ENCODE data around the gene LHX1.

LHX1 gene

DNA sequence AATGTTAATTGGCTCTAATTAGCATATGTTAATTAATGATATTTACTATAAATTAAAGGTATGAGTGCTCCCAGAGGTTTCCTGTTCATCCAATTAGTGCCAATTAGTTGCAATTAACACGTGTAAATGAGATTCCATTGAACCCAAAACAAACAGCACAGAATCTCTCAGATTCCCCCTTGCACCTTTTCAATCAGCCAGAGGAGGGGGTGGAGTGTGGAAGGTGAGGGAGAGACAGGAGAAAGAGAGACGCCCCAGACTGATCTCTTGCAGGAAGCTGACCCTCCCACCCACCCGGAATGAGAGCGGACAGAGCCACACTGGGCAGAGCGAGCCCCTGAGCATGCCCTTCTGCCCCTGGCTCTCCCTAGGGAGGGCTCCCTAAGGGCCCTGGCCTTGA lies 24.1 kb upstream of the LHX1 start:
- Histone ChIP-seq H3K79me2 (ENCODE audit: insufficient read depth, low read length) (no peaks in the 10 kb centered on the region), H3K9ac (ENCODE audit: low read depth, low read length) (no peak overlapping the region), H3K4me2 (ENCODE audit: insufficient read depth, low read length) (no peak overlapping the region), H3K36me3 (ENCODE audit: insufficient read depth, low read length) (no peaks in the 10 kb centered on the region), H3K27me3 (ENCODE audit: insufficient read depth, low read length, poor library complexity) (peaks cover 13% of the 10 kb centered on the region), H3K4me1 (ENCODE audit: insufficient read depth, low read length) (no peaks in the 10 kb centered on the region), H3K27ac (ENCODE audit: low read length) (no peak overlapping the region), H3K9me3 (ENCODE audit: insufficient read depth, low read length, severe bottlenecking) (no peaks in the 10 kb centered on the region), H2AFZ (ENCODE audit: low read depth, low read length) (no peak overlapping the region), H3K4me3 (ENCODE audit: low read depth in 1 of 2, low read length in 2 of 2) (no peak overlapping the region), H4K20me1 (ENCODE audit: insufficient read depth, low read length) (no peaks in the 10 kb centered on the region)
- no peak for ATAC-seq (ENCODE audit: insufficient read depth, low read depth)
- DNase-seq: no peak
- TF ChIP-seq EZH2 (IDR thresholded peaks at IDR 0.05; ENCODE audit: borderline replicate concordance, low read depth, low read length, severe bottlenecking): no peak
- TF ChIP-seq, protein P1, sequence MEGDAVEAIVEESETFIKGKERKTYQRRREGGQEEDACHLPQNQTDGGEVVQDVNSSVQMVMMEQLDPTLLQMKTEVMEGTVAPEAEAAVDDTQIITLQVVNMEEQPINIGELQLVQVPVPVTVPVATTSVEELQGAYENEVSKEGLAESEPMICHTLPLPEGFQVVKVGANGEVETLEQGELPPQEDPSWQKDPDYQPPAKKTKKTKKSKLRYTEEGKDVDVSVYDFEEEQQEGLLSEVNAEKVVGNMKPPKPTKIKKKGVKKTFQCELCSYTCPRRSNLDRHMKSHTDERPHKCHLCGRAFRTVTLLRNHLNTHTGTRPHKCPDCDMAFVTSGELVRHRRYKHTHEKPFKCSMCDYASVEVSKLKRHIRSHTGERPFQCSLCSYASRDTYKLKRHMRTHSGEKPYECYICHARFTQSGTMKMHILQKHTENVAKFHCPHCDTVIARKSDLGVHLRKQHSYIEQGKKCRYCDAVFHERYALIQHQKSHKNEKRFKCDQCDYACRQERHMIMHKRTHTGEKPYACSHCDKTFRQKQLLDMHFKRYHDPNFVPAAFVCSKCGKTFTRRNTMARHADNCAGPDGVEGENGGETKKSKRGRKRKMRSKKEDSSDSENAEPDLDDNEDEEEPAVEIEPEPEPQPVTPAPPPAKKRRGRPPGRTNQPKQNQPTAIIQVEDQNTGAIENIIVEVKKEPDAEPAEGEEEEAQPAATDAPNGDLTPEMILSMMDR (IDR thresholded peaks at IDR 0.05; ENCODE audit: borderline replicate concordance, extremely low read depth, low read length, poor library complexity, severe bottlenecking): no peak

DNA sequence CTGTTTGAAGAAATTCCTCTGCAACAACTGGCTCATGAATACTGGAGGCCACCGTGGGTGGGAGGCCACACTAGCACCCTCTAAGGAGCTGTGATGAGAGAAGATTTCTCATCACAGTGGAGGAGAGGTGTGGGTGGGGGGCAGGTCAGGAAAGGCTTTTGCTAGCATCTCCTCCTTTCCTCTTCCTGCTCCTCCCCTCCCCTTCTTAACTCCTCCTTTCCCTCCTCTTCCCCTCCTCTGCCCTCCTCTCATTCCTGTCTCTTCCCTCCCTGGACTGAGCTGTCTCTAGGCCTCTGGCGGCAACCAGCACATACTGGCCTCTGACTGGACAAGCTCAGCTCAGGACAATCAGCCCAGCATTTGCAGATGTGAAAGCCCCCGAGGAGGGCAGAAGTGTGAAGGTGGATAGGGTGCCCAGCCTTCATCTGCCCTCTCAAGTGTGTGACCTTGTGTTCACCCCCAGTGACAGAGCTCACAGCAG lies 19.0 kb upstream of the LHX1 start:
- Histone ChIP-seq H3K9ac (ENCODE audit: low read depth, low read length) (no peak overlapping the region), H2AFZ (ENCODE audit: low read depth, low read length) (no peak overlapping the region), H3K79me2 (ENCODE audit: insufficient read depth, low read length) (no peaks in the 10 kb centered on the region), H3K4me1 (ENCODE audit: insufficient read depth, low read length) (no peaks in the 10 kb centered on the region), H3K9me3 (ENCODE audit: insufficient read depth, low read length, severe bottlenecking) (no peaks in the 10 kb centered on the region), H4K20me1 (ENCODE audit: insufficient read depth, low read length) (no peaks in the 10 kb centered on the region), H3K27me3 (ENCODE audit: insufficient read depth, low read length, poor library complexity) (peaks cover 27% of the 10 kb centered on the region), H3K4me2 (ENCODE audit: insufficient read depth, low read length) (no peak overlapping the region), H3K27ac (ENCODE audit: low read length) (no peak overlapping the region), H3K4me3 (ENCODE audit: low read depth in 1 of 2, low read length in 2 of 2) (no peak overlapping the region), H3K36me3 (ENCODE audit: insufficient read depth, low read length) (no peaks in the 10 kb centered on the region)
- ATAC-seq (ENCODE audit: insufficient read depth, low read depth) (no peak), DNase-seq (no peak)
- TF ChIP-seq EZH2 (IDR thresholded peaks at IDR 0.05; ENCODE audit: borderline replicate concordance, low read depth, low read length, severe bottlenecking): no peak
- TF ChIP-seq, protein P1 (IDR thresholded peaks at IDR 0.05; ENCODE audit: borderline replicate concordance, extremely low read depth, low read length, poor library complexity, severe bottlenecking): no peak

DNA sequence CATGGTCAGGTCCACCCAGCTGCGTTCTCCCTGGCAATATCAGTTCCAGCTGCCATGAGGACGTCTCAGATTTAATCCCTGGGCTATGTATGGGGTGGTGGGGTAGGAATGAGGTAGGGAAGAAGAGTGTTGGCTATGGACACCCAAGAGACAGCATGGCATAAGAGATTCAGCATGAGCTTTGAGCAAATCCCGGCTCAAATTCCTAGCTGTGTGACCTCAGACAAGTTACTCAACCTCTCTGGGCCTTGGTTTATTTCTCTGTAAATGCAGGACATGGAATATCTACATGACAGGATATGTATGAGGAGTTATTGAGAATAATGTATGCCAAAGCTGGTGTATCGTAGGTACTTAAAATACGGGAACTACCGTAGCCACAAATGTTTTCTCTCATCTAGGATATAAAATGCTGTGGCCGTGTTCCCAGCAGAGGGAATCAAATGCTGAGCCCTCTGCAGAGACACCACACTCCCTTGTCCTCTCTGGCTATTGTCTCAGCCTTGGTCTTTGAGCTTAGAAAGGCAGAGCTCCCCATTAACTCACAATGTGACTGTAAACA lies 17.8 kb upstream of the LHX1 start:
- no peak overlapping the region for H3K9ac ChIP-seq (ENCODE audit: low read depth, low read length)
- no peak for DNase-seq
- H3K4me3 ChIP-seq (ENCODE audit: low read depth in 1 of 2, low read length in 2 of 2): no peak overlapping the region
- no peak for ATAC-seq (ENCODE audit: insufficient read depth, low read depth)
- H3K4me1 ChIP-seq (ENCODE audit: insufficient read depth, low read length): no peaks in the 10 kb centered on the region
- no peak overlapping the region for H2AFZ ChIP-seq (ENCODE audit: low read depth, low read length)
- no peak overlapping the region for H3K27ac ChIP-seq (ENCODE audit: low read length)
- no peaks in the 10 kb centered on the region for H3K79me2 ChIP-seq (ENCODE audit: insufficient read depth, low read length)
- no peak overlapping the region for H3K4me2 ChIP-seq (ENCODE audit: insufficient read depth, low read length)
- H3K9me3 ChIP-seq (ENCODE audit: insufficient read depth, low read length, severe bottlenecking): no peaks in the 10 kb centered on the region
- H4K20me1 ChIP-seq (ENCODE audit: insufficient read depth, low read length): no peaks in the 10 kb centered on the region
- no peaks in the 10 kb centered on the region for H3K36me3 ChIP-seq (ENCODE audit: insufficient read depth, low read length)
- no peak for TF ChIP-seq EZH2 (IDR thresholded peaks at IDR 0.05; ENCODE audit: borderline replicate concordance, low read depth, low read length, severe bottlenecking)
- TF ChIP-seq, protein P1 (IDR thresholded peaks at IDR 0.05; ENCODE audit: borderline replicate concordance, extremely low read depth, low read length, poor library complexity, severe bottlenecking): no peak
- peaks cover 28% of the 10 kb centered on the region for H3K27me3 ChIP-seq (ENCODE audit: insufficient read depth, low read length, poor library complexity)

Data from DND-41 (cell line).